ENCODE measurements around the gene SERPINA5.

DNA sequence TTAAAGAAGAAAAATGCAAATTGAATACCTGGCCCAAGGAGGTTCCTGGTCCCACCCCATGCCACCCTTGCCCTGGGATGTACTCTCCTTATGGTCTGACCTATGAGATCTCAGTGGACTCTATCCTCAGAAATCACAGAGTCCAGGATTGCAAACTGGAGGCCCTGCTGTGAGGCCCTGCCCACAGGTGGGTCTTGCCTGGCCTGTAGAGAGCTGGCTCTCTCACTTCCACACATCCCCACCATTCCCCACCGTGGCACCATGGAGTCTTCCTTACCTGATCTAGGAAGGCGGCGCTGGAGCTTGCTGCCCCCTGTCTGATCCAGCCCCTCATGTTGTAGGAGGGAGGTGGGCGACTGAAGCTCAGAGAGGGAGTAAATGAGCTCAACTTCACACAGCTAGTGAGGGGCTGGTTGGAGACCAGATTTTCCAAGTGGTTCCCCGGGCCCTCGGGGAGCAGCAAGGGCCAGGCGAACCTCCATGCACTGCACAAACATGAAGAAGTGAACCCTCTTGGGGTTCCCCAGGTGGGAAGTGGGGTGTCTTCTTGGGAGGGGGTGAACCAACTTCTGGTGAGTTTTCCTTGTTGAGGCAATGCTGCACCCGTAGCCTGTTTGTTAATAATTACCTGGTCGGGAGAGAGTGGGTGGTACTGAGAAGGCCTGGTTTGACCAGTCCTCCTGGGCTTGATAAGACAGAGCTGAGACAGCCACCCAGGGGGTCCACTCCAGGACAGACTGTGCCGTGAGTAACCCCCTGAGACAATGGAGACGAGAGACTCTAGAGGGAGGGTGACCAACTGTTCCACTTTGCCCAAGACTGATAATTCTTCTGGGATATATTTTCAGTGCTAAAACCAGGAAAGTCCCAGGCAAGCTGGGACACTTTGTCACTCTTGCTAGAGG, 20.2 kb upstream of the SERPINA5 start, which contains the start of gene SERPINA4:
- TF ChIP-seq, protein P1, sequence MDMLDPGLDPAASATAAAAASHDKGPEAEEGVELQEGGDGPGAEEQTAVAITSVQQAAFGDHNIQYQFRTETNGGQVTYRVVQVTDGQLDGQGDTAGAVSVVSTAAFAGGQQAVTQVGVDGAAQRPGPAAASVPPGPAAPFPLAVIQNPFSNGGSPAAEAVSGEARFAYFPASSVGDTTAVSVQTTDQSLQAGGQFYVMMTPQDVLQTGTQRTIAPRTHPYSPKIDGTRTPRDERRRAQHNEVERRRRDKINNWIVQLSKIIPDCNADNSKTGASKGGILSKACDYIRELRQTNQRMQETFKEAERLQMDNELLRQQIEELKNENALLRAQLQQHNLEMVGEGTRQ (CRISPR knock-in tag; IDR thresholded peaks at IDR 0.05), result no peak
- TF ChIP-seq ESRRA (CRISPR knock-in tag; IDR thresholded peaks at IDR 0.05; ENCODE audit: borderline replicate concordance), result no peak
- TF ChIP-seq, protein P2, sequence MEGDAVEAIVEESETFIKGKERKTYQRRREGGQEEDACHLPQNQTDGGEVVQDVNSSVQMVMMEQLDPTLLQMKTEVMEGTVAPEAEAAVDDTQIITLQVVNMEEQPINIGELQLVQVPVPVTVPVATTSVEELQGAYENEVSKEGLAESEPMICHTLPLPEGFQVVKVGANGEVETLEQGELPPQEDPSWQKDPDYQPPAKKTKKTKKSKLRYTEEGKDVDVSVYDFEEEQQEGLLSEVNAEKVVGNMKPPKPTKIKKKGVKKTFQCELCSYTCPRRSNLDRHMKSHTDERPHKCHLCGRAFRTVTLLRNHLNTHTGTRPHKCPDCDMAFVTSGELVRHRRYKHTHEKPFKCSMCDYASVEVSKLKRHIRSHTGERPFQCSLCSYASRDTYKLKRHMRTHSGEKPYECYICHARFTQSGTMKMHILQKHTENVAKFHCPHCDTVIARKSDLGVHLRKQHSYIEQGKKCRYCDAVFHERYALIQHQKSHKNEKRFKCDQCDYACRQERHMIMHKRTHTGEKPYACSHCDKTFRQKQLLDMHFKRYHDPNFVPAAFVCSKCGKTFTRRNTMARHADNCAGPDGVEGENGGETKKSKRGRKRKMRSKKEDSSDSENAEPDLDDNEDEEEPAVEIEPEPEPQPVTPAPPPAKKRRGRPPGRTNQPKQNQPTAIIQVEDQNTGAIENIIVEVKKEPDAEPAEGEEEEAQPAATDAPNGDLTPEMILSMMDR (IDR thresholded peaks at IDR 0.05), result no peak

Data from WTC11 (cell line).